Neural progenitor cell (in vitro differentiated cells): ENCODE measurements around the gene KRTAP4-4. TPM values are rescaled to one million over a fixed set of nuclear protein-coding genes. Genes with fewer than 3 reads are reported as not detected.

Source experiments
- DNase-seq: peaks from one replicate; pipeline ENCODE4 v3.0.0-alpha.2; 2016; ENCODE audit warnings: low spot score
- H2AFZ ChIP-seq: fragments of 200-600 bp; sonication (generic); replicated peaks from 2 replicates; pipeline ENCODE4 v1.6.1; 2016; ENCODE audit warnings: antibody characterized with exemption
- H3F3A ChIP-seq: fragments of 200-600 bp; sonication (generic); 2 replicates; pipeline ENCODE4 v1.6.1; 2016; ENCODE audit warnings: antibody characterized with exemption, low read depth
- H3K27ac ChIP-seq: fragments of 200-600 bp; sonication (generic); 2 replicates; pipeline ENCODE4 v1.5.1; 2016; ENCODE audit warnings: mild to moderate bottlenecking
- H3K27me3 ChIP-seq: fragments of 200-600 bp; sonication (generic); 2 replicates; pipeline ENCODE4 v1.6.1; 2016; ENCODE audit warnings: mild to moderate bottlenecking, moderate library complexity
- H3K36me3 ChIP-seq: fragments of 200-600 bp; sonication (generic); 2 replicates; pipeline ENCODE4 v1.5.1; 2016
- H3K4me1 ChIP-seq: fragments of 200-600 bp; sonication (generic); 2 replicates; pipeline ENCODE4 v1.6.1; 2016; ENCODE audit warnings: mixed run types
- H3K4me2 ChIP-seq: fragments of 200-600 bp; sonication (generic); 2 replicates; pipeline ENCODE4 v1.6.1; 2016
- H3K4me3 ChIP-seq: fragments of 200-600 bp; sonication (generic); 2 replicates; pipeline ENCODE4 v1.5.1; 2016
- H3K79me2 ChIP-seq: fragments of 200-600 bp; sonication (generic); 2 replicates; pipeline ENCODE4 v1.6.1; 2016; ENCODE audit warnings: low read depth
- H3K9ac ChIP-seq: fragments of 200-600 bp; sonication (generic); 2 replicates; pipeline ENCODE4 v1.6.1; 2016
- H3K9me3 ChIP-seq: fragments of 200-600 bp; sonication (generic); 2 replicates; pipeline ENCODE4 v1.5.1; 2016; ENCODE audit warnings: low read depth
- H4K20me1 ChIP-seq: fragments of 200-600 bp; sonication (generic); 2 replicates; pipeline ENCODE4 v1.6.1; 2016; ENCODE audit warnings: low read depth
- H3K27ac Mint-ChIP-seq: 3 replicates; pipeline ENCODE4 v1.8.0; 2021; ENCODE audit warnings: mixed read lengths
- H3K27me3 Mint-ChIP-seq: 2 replicates; pipeline ENCODE4 v1.8.0; 2022; ENCODE audit warnings: low read depth, mild to moderate bottlenecking, inconsistent platforms, moderate library complexity, mixed read lengths; ENCODE audit not compliant: insufficient read depth
- H3K36me3 Mint-ChIP-seq: 3 replicates; pipeline ENCODE4 v1.8.0; 2021; ENCODE audit warnings: mixed read lengths
- H3K4me1 Mint-ChIP-seq: 3 replicates; pipeline ENCODE4 v1.8.0; 2021; ENCODE audit warnings: mixed read lengths
- H3K4me3 Mint-ChIP-seq: 3 replicates; pipeline ENCODE4 v1.8.0; 2021; ENCODE audit warnings: mild to moderate bottlenecking, moderate library complexity, mixed read lengths
- H3K9me3 Mint-ChIP-seq: 3 replicates; pipeline ENCODE4 v1.8.0; 2020; ENCODE audit warnings: mixed read lengths
- EZH2 ChIP-seq: fragments of 200-600 bp; sonication (generic); IDR thresholded peaks from 2 replicates; pipeline ENCODE4 v1.6.1; 2017; ENCODE audit warnings: antibody characterized with exemption, mild to moderate bottlenecking, moderate library complexity
- EZH2phosphoT487 ChIP-seq: fragments of 200-600 bp; sonication (generic); IDR thresholded peaks from 2 replicates; pipeline ENCODE4 v1.6.1; 2017; ENCODE audit warnings: antibody characterized with exemption
- total RNA-seq: library from RNA; depleted of rRNA; stranded (reverse); fragments of >200 nt; gene quantifications from 2 replicates; pipeline ENCODE4 v1.2.3, GENCODE V29; 2015; ENCODE audit warnings: low replicate concordance
- TF ChIP-seq, protein P1 (sequence below): fragments of 200-600 bp; sonication (generic); IDR thresholded peaks from 2 replicates; pipeline ENCODE4 v1.5.1; 2017; ENCODE audit warnings: antibody characterized with exemption, mild to moderate bottlenecking

The KRTAP4-4 gene
- total RNA-seq, result not detected in 2 replicates

DNA sequence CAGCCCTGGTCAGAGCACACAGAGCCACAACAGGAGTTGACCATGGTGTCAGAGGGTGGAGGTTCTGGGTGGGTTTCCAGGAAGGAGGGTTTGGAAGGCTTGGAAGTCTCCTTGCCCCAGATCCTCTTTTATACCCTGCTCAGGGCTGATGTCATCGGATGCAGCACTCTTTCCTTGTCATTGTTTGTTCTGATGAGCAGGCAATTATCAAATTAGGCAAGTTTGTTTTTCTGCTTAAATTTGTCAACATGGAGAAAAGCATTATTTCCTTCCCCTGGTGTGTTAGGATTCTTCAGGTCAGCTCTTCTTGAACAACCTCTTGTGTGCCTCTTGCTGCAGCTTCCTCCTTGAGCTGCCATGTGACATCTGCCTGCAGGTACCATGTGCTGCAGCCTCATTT is at the start of gene KRTAP4-4:
Gene KRTAP4-4, minus strand, starts transcription at position 101 of the 400 bp plus-strand sequence. Its CDS starts 57 bp downstream, at position 44.
- H3K9me3 ChIP-seq, result no peaks in the 10 kb centered on the region
- H3K4me3 ChIP-seq, result no peak within 1 kb of the TSS
- H3K27ac ChIP-seq, result no peak within 1 kb of the TSS
- H3F3A ChIP-seq, result no peaks in the 10 kb centered on the region
- H3K9me3 Mint-ChIP-seq, result no peaks in the 10 kb centered on the region
- DNase-seq, result no peak
- no peak for TF ChIP-seq EZH2phosphoT487
- TF ChIP-seq EZH2, result no peak
- TF ChIP-seq, protein P1, sequence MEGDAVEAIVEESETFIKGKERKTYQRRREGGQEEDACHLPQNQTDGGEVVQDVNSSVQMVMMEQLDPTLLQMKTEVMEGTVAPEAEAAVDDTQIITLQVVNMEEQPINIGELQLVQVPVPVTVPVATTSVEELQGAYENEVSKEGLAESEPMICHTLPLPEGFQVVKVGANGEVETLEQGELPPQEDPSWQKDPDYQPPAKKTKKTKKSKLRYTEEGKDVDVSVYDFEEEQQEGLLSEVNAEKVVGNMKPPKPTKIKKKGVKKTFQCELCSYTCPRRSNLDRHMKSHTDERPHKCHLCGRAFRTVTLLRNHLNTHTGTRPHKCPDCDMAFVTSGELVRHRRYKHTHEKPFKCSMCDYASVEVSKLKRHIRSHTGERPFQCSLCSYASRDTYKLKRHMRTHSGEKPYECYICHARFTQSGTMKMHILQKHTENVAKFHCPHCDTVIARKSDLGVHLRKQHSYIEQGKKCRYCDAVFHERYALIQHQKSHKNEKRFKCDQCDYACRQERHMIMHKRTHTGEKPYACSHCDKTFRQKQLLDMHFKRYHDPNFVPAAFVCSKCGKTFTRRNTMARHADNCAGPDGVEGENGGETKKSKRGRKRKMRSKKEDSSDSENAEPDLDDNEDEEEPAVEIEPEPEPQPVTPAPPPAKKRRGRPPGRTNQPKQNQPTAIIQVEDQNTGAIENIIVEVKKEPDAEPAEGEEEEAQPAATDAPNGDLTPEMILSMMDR, result no peak
- no peaks in the 10 kb centered on the region for H3K36me3 Mint-ChIP-seq
- no peak within 1 kb of the TSS for H3K9ac ChIP-seq
- H3K79me2 ChIP-seq, result no peaks in the 10 kb centered on the region
- H3K27ac Mint-ChIP-seq, result peak within 1 kb of the TSS; percentile 58
- no peak within 1 kb of the TSS for H3K4me3 Mint-ChIP-seq
- H2AFZ ChIP-seq, result no peak within 1 kb of the TSS
- no peaks in the 10 kb centered on the region for H3K4me1 ChIP-seq
- H3K36me3 ChIP-seq, result no peaks in the 10 kb centered on the region
- H3K27me3 ChIP-seq, result no peaks in the 10 kb centered on the region
- H3K27me3 Mint-ChIP-seq, result peaks cover 4% of the 10 kb centered on the region
- no peaks in the 10 kb centered on the region for H3K4me1 Mint-ChIP-seq
- H3K4me2 ChIP-seq, result no peak within 1 kb of the TSS
- no peaks in the 10 kb centered on the region for H4K20me1 ChIP-seq

DNA sequence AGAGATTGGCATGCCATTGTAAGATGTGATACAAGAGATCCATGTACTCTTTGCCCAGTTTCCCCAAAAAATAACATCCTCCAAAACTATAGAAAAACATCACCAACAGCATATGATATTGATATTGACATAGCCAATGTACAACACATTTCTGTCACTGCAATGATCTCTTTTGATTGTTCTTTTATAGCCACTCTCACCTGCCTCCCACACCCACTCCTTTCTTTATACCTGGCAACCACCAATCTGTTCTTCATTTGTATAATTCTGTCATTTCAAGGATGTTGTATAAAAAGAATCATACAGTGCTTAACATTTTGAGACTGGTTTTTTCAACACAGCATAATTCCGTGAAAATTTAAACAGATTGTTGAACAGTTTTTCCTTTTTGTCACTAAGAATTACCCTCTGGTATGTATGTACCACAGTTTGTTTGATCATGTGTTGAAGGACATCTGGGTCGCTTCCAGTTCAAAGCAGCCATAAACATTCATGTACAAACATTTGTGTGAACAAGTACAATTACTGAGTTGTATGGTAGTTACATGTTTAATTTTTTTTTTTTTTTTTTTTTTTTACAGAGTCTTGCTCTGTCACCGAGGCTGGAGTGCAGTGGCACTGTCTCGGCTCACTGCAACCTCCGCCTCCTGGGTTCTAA is 39.0 kb upstream of the KRTAP4-4 start:
- H3K36me3 Mint-ChIP-seq, result no peaks in the 10 kb centered on the region
- no peak for DNase-seq

GRCh38 chr17:41196068-41196467 is 35.5 kb upstream of the KRTAP4-4 start:
- no peaks in the 10 kb centered on the region for H3K9me3 ChIP-seq
- TF ChIP-seq EZH2phosphoT487, result no peak
- no peak for TF ChIP-seq EZH2
- TF ChIP-seq, protein P1, result no peak
- Mint-ChIP-seq H3K27me3 (peaks cover 6% of the 10 kb centered on the region), H3K4me1 (no peaks in the 10 kb centered on the region), H3K27ac (no peak overlapping the region), H3K36me3 (no peaks in the 10 kb centered on the region), H3K9me3 (peaks cover 6% of the 10 kb centered on the region), H3K4me3 (no peak overlapping the region)
- no peaks in the 10 kb centered on the region for H3K4me1 ChIP-seq
- no peaks in the 10 kb centered on the region for H3K36me3 ChIP-seq
- no peaks in the 10 kb centered on the region for H3K79me2 ChIP-seq
- no peak overlapping the region for H3K4me3 ChIP-seq
- no peaks in the 10 kb centered on the region for H4K20me1 ChIP-seq
- H3K4me2 ChIP-seq, result no peak overlapping the region
- no peak overlapping the region for H2AFZ ChIP-seq
- DNase-seq, result no peak
- H3K9ac ChIP-seq, result no peak overlapping the region
- no peaks in the 10 kb centered on the region for H3K27me3 ChIP-seq
- H3K27ac ChIP-seq, result no peak overlapping the region
- no peaks in the 10 kb centered on the region for H3F3A ChIP-seq

More for the DNA sequence above, 39.0 kb upstream of the KRTAP4-4 start:
- H3K9ac ChIP-seq, result no peak overlapping the region
- no peaks in the 10 kb centered on the region for H3K79me2 ChIP-seq
- Mint-ChIP-seq H3K27me3 (peaks cover 6% of the 10 kb centered on the region), H3K27ac (no peak overlapping the region), H3K4me3 (no peak overlapping the region), H3K4me1 (no peaks in the 10 kb centered on the region), H3K9me3 (peaks cover 3% of the 10 kb centered on the region)
- TF ChIP-seq, protein P1, result no peak
- TF ChIP-seq EZH2 (no peak), EZH2phosphoT487 (no peak)
- no peaks in the 10 kb centered on the region for H3F3A ChIP-seq
- H3K27me3 ChIP-seq, result no peaks in the 10 kb centered on the region
- H3K4me1 ChIP-seq, result no peaks in the 10 kb centered on the region
- H4K20me1 ChIP-seq, result no peaks in the 10 kb centered on the region
- no peaks in the 10 kb centered on the region for H3K36me3 ChIP-seq
- H2AFZ ChIP-seq, result no peak overlapping the region
- no peak overlapping the region for H3K27ac ChIP-seq
- H3K4me2 ChIP-seq, result no peak overlapping the region
- no peak overlapping the region for H3K4me3 ChIP-seq
- no peaks in the 10 kb centered on the region for H3K9me3 ChIP-seq
